ENCODE results near the gene HOXC10.

Gene HOXC10

DNA sequence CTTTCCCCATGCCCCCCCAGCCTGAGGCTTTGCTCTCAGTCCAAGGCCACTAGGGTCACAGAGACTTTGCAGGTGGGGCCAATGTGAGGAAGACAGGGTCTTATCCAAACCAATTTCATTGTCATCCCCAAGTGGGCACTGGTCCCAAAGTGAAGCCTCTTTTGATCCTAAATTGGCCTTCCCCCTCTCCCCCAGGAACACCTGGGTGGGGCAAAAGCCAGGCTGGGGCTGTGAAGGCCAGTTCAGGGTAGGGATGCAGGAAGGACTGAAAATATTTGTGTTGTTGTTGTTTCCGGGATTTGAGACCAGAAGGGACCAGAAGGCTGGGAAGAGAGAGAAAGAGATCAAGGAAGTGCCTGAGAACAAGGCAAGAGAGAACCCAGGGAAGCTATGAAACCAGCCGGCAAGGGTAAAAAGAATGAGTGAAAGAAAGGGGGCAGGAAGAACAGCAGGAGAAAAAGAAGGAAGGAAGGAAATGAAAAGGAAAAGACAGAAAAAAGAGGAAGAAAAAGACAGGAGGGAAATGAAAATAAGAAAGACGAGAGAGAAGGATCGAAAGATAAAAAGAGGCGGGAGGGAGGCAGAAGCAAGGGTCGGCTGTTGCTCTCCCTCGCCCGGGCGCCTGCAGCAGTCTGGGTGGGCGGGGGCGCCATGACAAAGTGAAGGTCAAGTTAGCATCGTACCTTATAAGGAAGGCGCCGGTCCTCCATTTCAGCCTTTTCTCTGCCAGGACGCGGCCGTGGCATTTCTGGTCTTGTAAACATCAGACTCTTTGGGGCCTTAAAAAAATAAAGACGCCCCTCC is 19.5 kb upstream of the HOXC10 start:
- DNase-seq: no peak

DNA sequence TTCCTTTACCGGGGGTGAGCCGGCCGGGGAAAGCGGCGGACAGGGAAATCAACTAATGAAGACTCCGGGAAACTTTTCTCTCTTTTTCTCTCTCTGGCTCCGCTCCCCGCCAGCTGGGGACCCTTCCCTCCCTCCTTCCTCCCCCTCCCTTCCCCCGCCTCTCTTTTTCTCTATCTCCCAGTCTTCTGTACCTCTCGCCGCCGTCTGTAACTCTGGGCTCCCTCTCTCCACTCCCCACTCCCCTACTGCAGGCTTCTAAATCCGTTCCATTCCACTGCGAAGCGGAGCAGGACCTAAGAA is 18.9 kb upstream of the HOXC10 start:
- no peak for DNase-seq

GRCh38 chr12:53966385-53967133 is 18.4 kb upstream of the HOXC10 start:
- DNase-seq: no peak

DNA sequence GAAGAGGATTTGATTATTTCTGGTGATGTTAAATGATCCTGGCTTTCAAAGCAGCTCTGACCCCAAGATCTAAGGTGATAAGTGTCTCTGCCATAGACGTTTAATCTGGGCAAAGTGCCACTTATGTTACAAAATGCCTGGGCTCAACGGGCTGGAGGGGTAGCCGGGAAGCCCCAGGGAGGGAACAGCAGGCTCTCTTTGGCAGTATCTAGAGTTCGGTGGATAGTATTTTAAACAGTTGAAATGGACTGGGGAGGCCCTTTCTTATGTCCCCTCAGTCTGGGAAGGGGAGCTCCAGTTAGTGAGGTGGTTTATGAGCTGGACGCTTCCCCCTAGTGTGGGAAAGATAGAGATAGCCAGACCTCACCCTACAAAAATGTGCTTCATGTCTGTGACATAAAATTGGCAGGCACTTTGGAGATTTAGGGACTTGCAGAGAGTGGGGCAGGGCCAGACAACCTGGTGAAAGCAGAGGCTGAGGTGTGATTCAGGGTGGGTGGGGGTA is 17.5 kb upstream of the HOXC10 start:
- DNase-seq: no peak

DNA sequence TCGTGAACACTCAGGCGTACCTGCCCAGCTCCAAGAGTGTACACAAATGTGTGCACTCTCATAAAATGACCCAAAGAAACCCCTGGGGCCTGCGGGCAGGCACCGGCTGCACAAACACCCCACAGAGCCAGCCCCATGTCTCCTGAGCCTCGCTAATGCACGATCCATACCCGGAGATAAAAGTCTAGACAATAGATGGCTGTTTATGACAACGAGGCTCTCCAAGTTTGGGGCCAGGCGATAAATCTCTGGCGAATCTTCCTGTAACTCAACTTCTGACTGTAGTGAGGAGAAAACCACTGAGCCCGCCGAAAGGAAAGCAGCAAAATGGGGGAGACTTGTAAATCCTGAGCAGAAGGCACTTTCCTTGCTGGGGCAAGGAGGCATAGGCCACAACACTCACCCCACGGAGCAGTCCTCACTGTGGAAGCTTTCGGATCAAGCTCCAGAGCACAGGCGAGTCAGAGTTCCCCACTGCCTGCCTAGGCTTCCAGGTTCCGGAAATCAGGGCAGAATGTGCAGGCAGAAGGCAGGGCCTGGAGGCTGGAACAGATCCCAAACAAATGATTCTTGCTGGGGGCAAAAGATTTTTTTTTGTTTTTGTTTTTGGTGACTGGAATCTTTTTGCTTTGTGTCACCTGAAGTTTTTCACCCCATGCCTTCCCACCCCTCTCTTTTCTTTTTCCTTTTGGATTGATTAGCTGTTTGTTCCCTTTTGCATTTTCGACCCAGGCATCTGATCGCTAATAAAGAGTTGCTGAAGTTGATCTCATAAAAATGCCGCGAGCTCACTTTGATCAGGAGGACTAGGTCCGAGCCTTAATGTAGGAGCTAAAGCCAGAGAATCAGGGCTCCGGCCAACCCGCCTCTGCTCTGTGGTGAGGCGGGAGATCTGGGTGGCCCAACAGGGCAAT is 16.5 kb upstream of the HOXC10 start:
- DNase-seq: no peak

GRCh38 chr12:53969588-53970259 is 15.2 kb upstream of the HOXC10 start:
- DNase-seq: no peak

DNA sequence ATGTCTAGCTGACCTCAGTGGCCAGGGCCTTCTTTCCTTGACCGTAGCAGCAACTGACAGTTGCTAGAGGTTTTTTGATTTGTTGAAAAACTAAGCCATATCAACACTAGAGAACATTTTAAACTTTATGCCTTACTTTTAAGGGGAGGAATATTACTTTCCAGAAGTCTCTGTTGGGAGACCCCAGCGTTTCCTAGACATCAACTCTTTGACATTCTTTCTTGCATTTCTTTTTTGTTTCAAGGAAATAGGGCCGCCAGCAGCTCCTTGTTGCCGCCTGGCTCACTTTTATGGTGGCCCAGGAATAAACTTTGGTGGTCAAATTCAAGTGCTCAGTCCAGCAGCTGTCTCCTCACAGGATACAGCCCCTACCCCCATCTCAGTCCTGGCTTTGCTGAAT is 14.5 kb upstream of the HOXC10 start:
- no peak for DNase-seq

DNA sequence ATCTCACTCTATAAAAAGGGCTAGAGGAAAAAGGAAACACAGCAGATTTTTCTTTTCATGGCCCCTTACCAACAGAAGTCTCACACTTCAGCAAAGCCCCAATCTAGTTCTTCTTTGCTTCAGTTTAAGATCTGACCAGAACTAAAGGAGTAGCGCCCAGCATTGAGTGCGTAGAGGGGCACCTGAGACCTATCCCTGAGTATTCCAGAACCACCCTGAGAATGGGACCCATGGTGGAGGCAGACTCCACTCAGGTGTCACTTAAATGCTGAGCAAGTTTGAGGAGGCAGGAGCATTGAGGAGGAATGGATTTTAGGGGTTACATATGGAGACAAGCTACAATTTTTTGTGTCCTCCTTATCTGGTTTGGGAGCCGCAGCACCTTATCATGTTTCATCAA is 13.8 kb upstream of the HOXC10 start:
- no peak for DNase-seq

DNA sequence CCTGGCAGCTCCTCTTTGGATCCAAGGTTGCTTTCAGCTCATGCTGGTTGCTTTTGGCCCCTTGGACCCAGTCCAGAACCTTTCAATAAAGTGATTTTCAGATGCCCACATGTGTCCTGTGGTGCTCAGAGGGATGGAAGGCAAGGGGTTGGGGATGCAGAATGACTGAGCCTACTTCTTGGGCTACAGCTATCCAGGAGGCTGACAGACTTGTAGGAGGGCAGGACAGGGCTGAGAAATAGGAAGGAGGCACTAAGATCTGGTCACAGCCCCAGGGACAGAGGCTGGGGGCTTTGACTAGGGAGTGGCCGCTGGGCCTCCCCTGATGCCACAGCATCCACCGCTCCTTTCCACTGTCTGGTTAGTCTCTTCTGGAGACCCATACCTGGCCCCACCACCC is 13.3 kb upstream of the HOXC10 start:
- no peak for DNase-seq

- DNase-seq: no peak
Measured at GRCh38 chr12:53972152-53972702, 12.7 kb upstream of the HOXC10 start.

DNA sequence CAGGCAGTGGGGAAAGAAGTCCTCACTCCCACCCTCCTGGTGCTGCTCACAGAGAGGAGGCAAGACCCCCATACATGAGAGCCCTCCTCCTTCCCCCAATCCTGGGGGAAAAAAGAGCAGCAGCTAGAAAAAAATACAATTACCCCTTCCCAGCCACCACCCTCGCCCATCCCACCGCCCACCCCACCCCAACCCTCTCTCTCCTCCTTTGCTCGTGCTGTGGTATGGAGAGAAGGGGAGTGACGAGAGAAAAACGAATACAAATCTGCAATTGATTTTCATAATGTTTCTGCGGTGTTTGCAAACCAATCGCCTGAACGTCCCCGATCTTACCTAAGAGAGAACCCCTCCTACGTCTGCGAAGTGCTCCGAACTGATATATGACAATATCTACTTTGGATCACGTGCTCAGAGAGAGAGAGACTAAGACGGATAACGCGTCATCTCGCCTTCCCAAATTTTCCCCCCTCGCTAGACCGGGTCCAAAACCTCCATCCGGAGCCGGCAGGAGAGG is 12.2 kb upstream of the HOXC10 start, which contains the start of gene HOXC11:
Gene HOXC11, plus strand, starts transcription at position 405 of the 514 bp plus-strand sequence. CDS start 116 bp downstream, outside the sequence.
- DNase-seq: no peak

- DNase-seq: no peak
Measured at GRCh38 chr12:53973236-53974042, 11.5 kb upstream of the HOXC10 start.

GRCh38 chr12:53974084-53975063 is 10.6 kb upstream of the HOXC10 start, which contains the start of gene HOTAIR:
Gene HOTAIR, minus strand, starts transcription at chr12:53974954.
- DNase-seq: no peak

DNA sequence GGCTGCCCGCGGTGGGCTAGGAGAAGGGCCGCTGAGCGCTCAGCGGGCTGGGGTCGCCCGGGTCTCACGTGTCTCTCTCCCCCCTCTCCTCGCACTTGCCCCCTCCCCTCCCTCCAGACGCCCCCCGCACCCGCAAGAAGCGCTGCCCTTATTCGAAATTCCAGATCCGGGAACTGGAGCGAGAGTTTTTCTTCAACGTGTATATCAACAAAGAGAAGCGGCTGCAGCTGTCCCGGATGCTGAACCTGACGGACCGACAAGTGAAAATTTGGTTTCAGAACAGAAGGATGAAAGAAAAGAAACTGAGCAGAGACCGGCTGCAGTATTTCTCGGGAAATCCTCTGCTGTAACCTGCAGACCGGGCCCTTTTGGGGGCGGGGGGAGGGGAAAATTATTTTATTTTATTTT is 9.9 kb upstream of the HOXC10 start:
- no peak for DNase-seq

DNA sequence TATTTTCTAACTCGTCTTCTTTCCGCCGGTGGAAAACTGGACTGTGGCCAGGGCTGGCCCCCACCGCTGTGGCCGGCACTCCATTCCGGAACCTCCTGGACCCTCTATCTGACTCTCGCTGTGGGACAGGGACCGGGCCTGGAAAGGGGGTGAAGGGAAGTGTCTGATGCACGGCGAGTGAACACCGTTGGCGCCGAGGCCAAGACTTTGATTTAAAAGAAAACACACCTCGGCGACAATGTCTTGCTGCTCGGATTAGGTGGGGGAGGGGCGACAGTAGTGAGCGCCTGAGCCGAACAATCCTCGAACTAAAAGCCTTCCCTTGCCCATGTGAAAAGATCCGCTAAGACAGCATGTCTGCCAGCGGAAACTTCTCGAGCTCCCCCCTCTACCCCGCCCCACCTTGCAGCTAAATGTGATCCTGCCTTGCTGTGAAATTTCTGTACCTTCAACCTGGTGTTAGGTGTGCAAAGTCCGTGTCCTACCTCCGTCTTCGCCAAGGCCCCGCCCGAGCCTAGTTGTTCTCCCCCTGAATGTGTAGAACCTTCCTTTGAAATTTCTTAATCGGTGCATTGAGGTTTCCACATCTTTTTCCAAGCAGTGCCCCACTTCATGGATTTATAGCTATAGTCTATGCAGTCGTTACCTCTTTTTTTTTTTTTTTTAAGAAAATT is 9.3 kb upstream of the HOXC10 start:
- DNase-seq: no peak

DNA sequence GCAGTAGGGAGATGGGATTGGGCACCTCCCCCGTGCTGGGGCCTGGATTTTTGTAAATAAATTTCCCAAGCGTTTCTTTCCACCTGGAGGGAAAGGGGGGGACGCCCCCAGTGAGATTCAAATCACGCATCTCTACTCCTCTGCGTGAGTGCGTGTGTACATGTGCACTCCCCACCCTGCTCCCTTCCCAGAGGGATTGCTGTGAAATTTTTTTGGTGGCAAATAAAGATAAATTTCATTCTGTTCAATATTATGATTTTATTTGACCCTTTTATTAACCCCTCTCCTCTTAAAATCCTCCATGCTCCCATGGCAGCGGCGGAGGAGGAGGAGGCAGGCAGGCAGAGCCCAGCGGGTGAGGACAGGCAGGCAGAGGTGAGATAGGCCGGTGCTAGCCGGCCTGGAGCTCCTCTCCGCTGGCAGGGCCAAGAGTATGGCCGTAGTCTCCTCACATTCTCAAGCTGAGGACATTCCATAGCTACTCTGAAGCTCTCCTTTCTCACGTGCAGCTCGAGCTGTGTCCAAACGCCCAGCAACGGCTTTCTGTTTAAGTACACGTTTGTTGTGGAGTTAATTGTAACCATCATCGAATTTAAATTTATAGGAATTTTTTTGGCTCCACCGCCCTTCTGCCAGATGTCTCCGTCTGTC is 8.6 kb upstream of the HOXC10 start:
- DNase-seq: no peak

GRCh38 chr12:53976823-53977595 is 7.9 kb upstream of the HOXC10 start:
- no peak for DNase-seq
